Neuronal stem cell (in vitro differentiated cells): ENCODE measurements around the gene DUSP10.

Experiments used
- DNase-seq: peaks from one replicate; pipeline ENCODE4 v3.0.0-alpha.2; 2013; ENCODE audit warnings: low spot score
- H2AFZ ChIP-seq: one replicate; pipeline ENCODE4 v1.6.1; 2013; ENCODE audit warnings: mild to moderate bottlenecking, low read length, inconsistent platforms
- H2AK5ac ChIP-seq: 2 replicates; pipeline ENCODE4 v1.6.1; 2013; ENCODE audit warnings: low read depth, mild to moderate bottlenecking, inconsistent platforms, low read length, moderate library complexity, mixed read lengths
- H2BK120ac ChIP-seq: 2 replicates; pipeline ENCODE4 v1.6.1; 2013; ENCODE audit warnings: low read depth, mild to moderate bottlenecking, inconsistent platforms, low read length, moderate library complexity, mixed read lengths
- H2BK12ac ChIP-seq: one replicate; pipeline ENCODE4 v1.6.1; 2013; ENCODE audit warnings: low read length, inconsistent platforms
- H2BK15ac ChIP-seq: 2 replicates; pipeline ENCODE4 v1.6.1; 2013; ENCODE audit warnings: mild to moderate bottlenecking, low read length, inconsistent platforms, mixed read lengths
- H2BK5ac ChIP-seq: one replicate; pipeline ENCODE4 v1.6.1; 2013; ENCODE audit warnings: inconsistent platforms, mild to moderate bottlenecking, low read length, moderate library complexity
- H3K14ac ChIP-seq: one replicate; pipeline ENCODE4 v1.6.1; 2013; ENCODE audit warnings: low read length, inconsistent platforms
- H3K18ac ChIP-seq: 2 replicates; pipeline ENCODE4 v1.6.1; 2013; ENCODE audit warnings: low read length, inconsistent platforms
- H3K23ac ChIP-seq: 2 replicates; pipeline ENCODE4 v1.6.1; 2013; ENCODE audit warnings: low read depth, mild to moderate bottlenecking, mixed read lengths, low read length, inconsistent platforms; ENCODE audit not compliant: poor library complexity
- H3K27ac ChIP-seq: replicated peaks from 3 replicates; pipeline ENCODE4 v1.5.1; 2013; ENCODE audit warnings: low read length, inconsistent platforms
- H3K27me3 ChIP-seq, 3 experiments: 2 replicates each; pipeline ENCODE4 v1.6.1; 2013; ENCODE audit warnings: low read length in 3 of 3, mild to moderate bottlenecking in 2 of 3, inconsistent platforms in 1 of 3, low read depth in 1 of 3, mixed read lengths in 1 of 3, moderate library complexity in 1 of 3; ENCODE audit not compliant: control insufficient read depth in 3 of 3, insufficient read depth in 3 of 3
- H3K36me3 ChIP-seq, 2 donors: replicated peaks in 1 of 2; 2 replicates each; pipeline ENCODE4 v1.6.1; 2013; ENCODE audit warnings: low read length in 2 of 2; ENCODE audit not compliant: control insufficient read depth in 2 of 2, insufficient read depth in 2 of 2
- H3K4ac ChIP-seq: 2 replicates; pipeline ENCODE4 v1.6.1; 2013; ENCODE audit warnings: inconsistent platforms, mild to moderate bottlenecking, low read length, moderate library complexity
- H3K4me1 ChIP-seq, 2 donors: 1 replicate in 1 of 2; 2 replicates in 1 of 2; pipeline ENCODE4 v1.6.1; 2013; ENCODE audit warnings: low read length in 2 of 2, low read depth in 1 of 2; ENCODE audit not compliant: control insufficient read depth in 2 of 2, insufficient read depth in 1 of 2
- H3K4me2 ChIP-seq: one replicate; pipeline ENCODE4 v1.6.1; 2013; ENCODE audit warnings: mild to moderate bottlenecking, low read length, inconsistent platforms; ENCODE audit not compliant: insufficient read depth, poor library complexity, severe bottlenecking
- H3K4me3 ChIP-seq, 2 donors: 2 replicates each; pipeline ENCODE4 v1.5.1; 2013; ENCODE audit warnings: low read length in 2 of 2, mild to moderate bottlenecking in 2 of 2, inconsistent platforms in 1 of 2, moderate library complexity in 1 of 2
- H3K79me1 ChIP-seq: one replicate; pipeline ENCODE4 v1.6.1; 2013; ENCODE audit warnings: low read depth, mild to moderate bottlenecking, inconsistent platforms, low read length, moderate library complexity
- H3K9ac ChIP-seq: one replicate; pipeline ENCODE4 v1.6.1; 2013; ENCODE audit warnings: mild to moderate bottlenecking, low read depth, low read length, inconsistent platforms; ENCODE audit not compliant: poor library complexity
- H3K9me3 ChIP-seq, 2 donors: replicated peaks in 1 of 2; 2 replicates each; pipeline versions ENCODE3 to v1.6.1; 2013; ENCODE audit warnings: low read length in 2 of 2, mild to moderate bottlenecking in 2 of 2, inconsistent platforms in 1 of 2, low read depth in 1 of 2, mixed read lengths in 1 of 2, moderate library complexity in 1 of 2; ENCODE audit not compliant: control insufficient read depth in 2 of 2, insufficient read depth in 1 of 2
- H4K8ac ChIP-seq: one replicate; pipeline ENCODE4 v1.6.1; 2013; ENCODE audit warnings: low read depth, mild to moderate bottlenecking, inconsistent platforms, low read length, moderate library complexity
- H4K91ac ChIP-seq: one replicate; pipeline ENCODE4 v1.6.1; 2013; ENCODE audit warnings: low read length, low read depth, mild to moderate bottlenecking, inconsistent platforms; ENCODE audit not compliant: poor library complexity
- WGBS, 2 donors: extraction: QIAGEN DNeasy Blood & Tissue Kit; methylation state at CpG; one replicate each; pipeline ENCODE4 v1.1.7; 2013; ENCODE audit warnings: missing lambda C conversion rate in 2 of 2, mixed read lengths in 1 of 2; ENCODE audit not compliant: insufficient read length in 2 of 2, insufficient replicate concordance in 1 of 2; ENCODE audit errors: extremely low coverage in 2 of 2; 5-methylcytosine and 5-hydroxymethylcytosine counted together

Gene DUSP10

DNA sequence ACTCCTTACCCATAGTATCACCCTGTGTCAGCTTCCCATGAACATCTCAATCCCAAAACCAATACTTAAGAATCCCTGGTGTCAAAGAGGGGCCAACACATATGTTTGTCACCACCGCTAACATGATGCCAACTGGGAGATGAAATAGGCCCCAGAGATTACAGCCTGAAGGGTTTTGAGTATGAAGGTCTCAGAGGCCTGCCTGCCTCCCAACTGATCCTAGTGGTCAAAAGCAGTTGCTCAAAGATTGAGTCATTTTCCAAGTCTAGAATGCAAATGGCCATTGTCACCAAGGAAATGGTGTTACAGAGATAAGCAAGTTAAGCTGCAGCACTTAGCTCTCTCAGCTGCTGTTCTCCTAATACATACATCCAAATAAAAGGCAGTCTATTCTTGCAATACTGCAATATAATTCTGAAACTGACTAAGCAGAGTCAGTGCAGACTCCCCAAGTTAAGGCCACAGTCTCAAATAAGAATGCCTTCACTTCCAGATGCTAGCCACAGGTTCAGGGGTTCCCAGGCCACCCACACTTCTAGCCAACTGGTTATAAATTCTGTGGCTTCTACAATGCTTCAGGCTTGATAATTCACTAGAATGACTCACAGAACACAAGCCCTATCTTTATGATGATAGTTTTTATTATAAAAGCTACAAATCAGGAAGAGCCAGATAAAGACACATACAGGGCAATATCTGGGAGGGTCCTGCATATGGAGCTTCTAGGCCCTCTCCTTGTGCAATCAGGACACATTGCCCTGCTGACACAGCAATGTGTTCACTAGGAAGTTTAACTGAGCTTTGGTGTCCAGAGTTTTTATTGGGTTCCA is 18.7 kb downstream of the DUSP10 start:
- Histone ChIP-seq H2BK15ac (no peak overlapping the region), H2BK120ac (no peak overlapping the region), H4K91ac (no peak overlapping the region), H3K4me2 (no peak overlapping the region), H3K4me1 (no peaks in the 10 kb centered on the region), H3K36me3 (no peaks in the 10 kb centered on the region), H3K9me3 (peaks cover 0 to 1% of the 10 kb centered on the region in 2 donors), H3K4ac (no peak overlapping the region), H3K4me3 (no peak overlapping the region), H3K23ac (no peak overlapping the region), H3K18ac (no peak overlapping the region), H3K9ac (no peak overlapping the region), H3K27me3 (no peaks in the 10 kb centered on the region), H2AK5ac (no peak overlapping the region), H2BK5ac (no peak overlapping the region), H4K8ac (no peak overlapping the region), H3K27ac (no peak overlapping the region), H2BK12ac (no peak overlapping the region), H3K79me1 (no peaks in the 10 kb centered on the region), H2AFZ (no peak overlapping the region), H3K14ac (no peak overlapping the region)
- no peak for DNase-seq
- no CpG with 5 or more reads among the region's 1 CpG for WGBS, 2 donors

DNA sequence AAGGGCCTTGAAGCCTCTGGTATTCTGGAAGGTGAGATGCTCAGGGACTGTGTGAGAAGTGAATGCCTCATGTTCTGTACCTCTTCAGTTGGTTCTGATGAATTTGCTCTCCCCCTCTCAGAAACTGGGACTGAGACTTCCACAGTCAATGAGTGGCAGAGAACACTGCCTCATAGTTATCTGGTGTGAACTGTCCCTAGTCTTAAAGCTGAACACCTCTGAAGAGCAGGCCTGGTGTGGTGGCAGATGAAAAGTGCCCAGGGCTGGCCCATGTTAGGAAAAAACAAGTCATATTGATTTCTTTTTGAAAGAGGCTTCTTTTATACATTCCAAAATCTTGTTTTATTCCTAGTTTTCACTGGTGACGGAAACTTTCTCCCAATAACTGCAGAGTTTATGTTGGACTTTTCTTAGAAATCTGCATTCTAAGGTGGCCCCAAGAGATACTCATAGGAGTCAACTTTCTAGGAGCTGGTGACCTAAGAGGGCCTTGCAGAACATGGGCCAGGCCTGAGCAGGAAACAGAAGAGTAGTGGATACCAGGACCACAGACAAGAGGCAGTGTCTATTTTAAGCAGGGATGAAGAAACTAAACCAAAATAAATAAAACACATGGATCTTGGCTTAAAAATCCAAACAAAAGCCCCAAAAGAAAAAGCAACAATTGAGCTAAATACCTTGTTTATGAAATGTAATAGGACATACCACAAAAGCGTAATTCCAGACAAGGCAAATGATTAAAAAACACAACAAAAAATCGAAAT is 19.5 kb downstream of the DUSP10 start:
- H4K8ac ChIP-seq = no peak overlapping the region
- no peak overlapping the region for H2BK12ac ChIP-seq
- H2AK5ac ChIP-seq = no peak overlapping the region
- peaks cover 0 to 1% of the 10 kb centered on the region in 2 donors for H3K9me3 ChIP-seq
- H2AFZ ChIP-seq = no peak overlapping the region
- H3K4me3 ChIP-seq = no peak overlapping the region
- H3K4ac ChIP-seq = no peak overlapping the region
- H3K36me3 ChIP-seq = no peaks in the 10 kb centered on the region
- H3K27ac ChIP-seq = no peak overlapping the region
- H3K27me3 ChIP-seq = no peaks in the 10 kb centered on the region
- no peak overlapping the region for H3K4me2 ChIP-seq
- no peak overlapping the region for H4K91ac ChIP-seq
- no peak overlapping the region for H3K14ac ChIP-seq
- H2BK15ac ChIP-seq = no peak overlapping the region
- H3K4me1 ChIP-seq = peaks cover 0 to 3% of the 10 kb centered on the region in 2 donors
- H3K79me1 ChIP-seq = no peaks in the 10 kb centered on the region
- no peak for DNase-seq
- H3K9ac ChIP-seq = no peak overlapping the region
- no CpG with 5 or more reads among the region's 3 CpGs for WGBS, 2 donors
- H3K18ac ChIP-seq = no peak overlapping the region
- H2BK120ac ChIP-seq = no peak overlapping the region
- no peak overlapping the region for H3K23ac ChIP-seq
- no peak overlapping the region for H2BK5ac ChIP-seq

DNA sequence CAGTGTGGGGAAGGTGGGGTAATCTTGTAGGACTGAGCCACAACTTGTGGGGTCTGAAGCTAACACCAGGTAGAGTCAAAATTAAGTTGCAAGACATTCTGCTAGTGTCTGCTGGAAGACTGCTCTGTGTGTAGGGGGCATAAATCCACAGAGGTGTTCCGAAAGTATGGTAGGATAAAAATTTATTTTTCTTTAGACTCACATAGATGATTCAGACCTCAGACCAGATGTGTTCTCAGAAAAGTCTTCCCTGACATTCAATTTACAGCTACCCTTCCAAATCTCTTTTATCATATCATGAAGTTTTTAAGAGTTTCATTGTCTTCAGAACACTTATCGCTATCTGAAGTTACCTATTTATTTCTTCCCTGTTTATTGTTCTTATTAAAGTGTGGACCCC is 21.3 kb downstream of the DUSP10 start:
- Histone ChIP-seq H3K9me3 (peaks cover 0 to 1% of the 10 kb centered on the region in 2 donors), H3K4ac (no peak overlapping the region), H2BK120ac (no peak overlapping the region), H3K9ac (no peak overlapping the region), H2BK12ac (no peak overlapping the region), H2BK5ac (no peak overlapping the region), H3K23ac (no peak overlapping the region), H4K91ac (no peak overlapping the region), H3K36me3 (no peaks in the 10 kb centered on the region), H3K14ac (no peak overlapping the region), H3K27ac (no peak overlapping the region), H2AFZ (no peak overlapping the region), H3K27me3 (no peaks in the 10 kb centered on the region), H4K8ac (no peak overlapping the region), H3K4me2 (no peak overlapping the region), H3K79me1 (no peaks in the 10 kb centered on the region), H3K18ac (no peak overlapping the region), H2AK5ac (no peak overlapping the region), H3K4me3 (no peak overlapping the region), H2BK15ac (no peak overlapping the region), H3K4me1 (peaks cover 0 to 5% of the 10 kb centered on the region in 2 donors)
- no CpG with 5 or more reads among the region's 2 CpGs for WGBS, 2 donors
- DNase-seq = no peak

DNA sequence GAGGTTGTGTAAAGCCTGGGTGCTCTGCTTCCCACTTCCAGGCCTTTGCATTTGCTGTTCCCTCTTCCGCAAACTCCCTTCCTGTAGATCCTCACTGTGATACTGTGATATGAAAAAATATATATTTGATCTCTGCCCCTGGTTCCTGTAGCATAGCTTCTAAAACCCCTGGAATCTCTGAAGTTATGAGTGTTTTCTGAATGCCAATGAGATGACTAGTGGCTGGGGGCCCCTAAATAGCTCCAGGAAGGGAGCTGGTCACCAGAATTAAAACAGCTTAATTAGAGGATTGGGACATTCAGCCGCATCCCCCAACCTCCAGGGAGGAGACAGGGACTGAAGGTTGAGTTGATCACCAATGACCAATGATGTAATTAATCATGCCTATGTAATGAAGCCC is 21.9 kb downstream of the DUSP10 start:
- no peak overlapping the region for H3K27ac ChIP-seq
- H3K9me3 ChIP-seq = peaks cover 0 to 1% of the 10 kb centered on the region in 2 donors
- no peaks in the 10 kb centered on the region for H3K79me1 ChIP-seq
- no peak for DNase-seq
- no CpG with 5 or more reads among the region's 2 CpGs for WGBS, 2 donors
- no peak overlapping the region for H3K14ac ChIP-seq
- H3K27me3 ChIP-seq = no peaks in the 10 kb centered on the region
- H3K9ac ChIP-seq = no peak overlapping the region
- H3K23ac ChIP-seq = no peak overlapping the region
- no peak overlapping the region for H3K4me3 ChIP-seq
- no peak overlapping the region for H2AK5ac ChIP-seq
- no peaks in the 10 kb centered on the region for H3K36me3 ChIP-seq
- no peak overlapping the region for H2AFZ ChIP-seq
- H2BK15ac ChIP-seq = no peak overlapping the region
- no peak overlapping the region for H4K91ac ChIP-seq
- H3K18ac ChIP-seq = no peak overlapping the region
- H2BK120ac ChIP-seq = no peak overlapping the region
- no peak overlapping the region for H4K8ac ChIP-seq
- no peak overlapping the region for H3K4ac ChIP-seq
- H3K4me1 ChIP-seq = peaks cover 0 to 5% of the 10 kb centered on the region in 2 donors
- no peak overlapping the region for H3K4me2 ChIP-seq
- no peak overlapping the region for H2BK5ac ChIP-seq
- no peak overlapping the region for H2BK12ac ChIP-seq
